ENCODE results near the gene TMEFF2. TPM values are rescaled to one million over a fixed set of nuclear protein-coding genes. Genes with fewer than 3 reads are reported as not detected.

TMEFF2 gene
- total RNA-seq, 1 experiment from 2014 or later: 2.2 TPM

DNA sequence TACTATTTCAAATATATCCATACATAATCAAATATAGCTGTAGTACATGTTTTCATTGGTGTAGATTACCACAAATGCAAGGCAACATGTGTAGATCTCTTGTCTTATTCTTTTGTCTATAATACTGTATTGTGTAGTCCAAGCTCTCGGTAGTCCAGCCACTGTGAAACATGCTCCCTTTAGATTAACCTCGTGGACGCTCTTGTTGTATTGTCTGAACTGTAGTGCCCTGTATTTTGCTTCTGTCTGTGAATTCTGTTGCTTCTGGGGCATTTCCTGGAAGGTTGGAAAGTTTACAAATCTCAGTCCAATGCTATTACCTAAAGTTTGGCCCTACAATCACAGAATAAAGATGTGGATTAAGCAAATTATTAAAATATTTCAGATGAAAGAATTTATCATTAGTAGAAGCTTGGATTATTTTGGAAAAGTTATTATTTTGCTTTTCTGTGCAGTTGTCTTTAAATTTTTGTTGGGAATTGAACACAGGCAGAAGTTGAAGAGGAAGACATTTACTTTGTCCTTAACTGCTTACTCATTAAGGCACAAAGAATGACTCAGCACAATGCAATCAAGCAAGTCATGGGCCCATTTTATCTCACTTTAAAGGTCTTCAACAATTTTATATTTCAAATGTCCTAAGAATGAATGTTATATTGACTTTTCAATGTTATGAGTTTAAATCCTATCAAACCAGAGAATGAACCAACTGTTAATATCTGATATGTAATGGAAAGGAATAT is 244.4 kb downstream of the TMEFF2 start:
- Histone ChIP-seq H3K4me3 (no peak overlapping the region), H3K27me3 (no peaks in the 10 kb centered on the region), H3K9me3 (no peaks in the 10 kb centered on the region), H3K36me3 (no peaks in the 10 kb centered on the region)
- no peak for DNase-seq

GRCh38 chr2:191947235-191947634 is 247.5 kb downstream of the TMEFF2 start:
- Histone ChIP-seq H3K36me3 (no peaks in the 10 kb centered on the region), H3K4me3 (no peak overlapping the region), H3K27me3 (no peaks in the 10 kb centered on the region), H3K9me3 (no peaks in the 10 kb centered on the region)
- no peak for DNase-seq

DNA sequence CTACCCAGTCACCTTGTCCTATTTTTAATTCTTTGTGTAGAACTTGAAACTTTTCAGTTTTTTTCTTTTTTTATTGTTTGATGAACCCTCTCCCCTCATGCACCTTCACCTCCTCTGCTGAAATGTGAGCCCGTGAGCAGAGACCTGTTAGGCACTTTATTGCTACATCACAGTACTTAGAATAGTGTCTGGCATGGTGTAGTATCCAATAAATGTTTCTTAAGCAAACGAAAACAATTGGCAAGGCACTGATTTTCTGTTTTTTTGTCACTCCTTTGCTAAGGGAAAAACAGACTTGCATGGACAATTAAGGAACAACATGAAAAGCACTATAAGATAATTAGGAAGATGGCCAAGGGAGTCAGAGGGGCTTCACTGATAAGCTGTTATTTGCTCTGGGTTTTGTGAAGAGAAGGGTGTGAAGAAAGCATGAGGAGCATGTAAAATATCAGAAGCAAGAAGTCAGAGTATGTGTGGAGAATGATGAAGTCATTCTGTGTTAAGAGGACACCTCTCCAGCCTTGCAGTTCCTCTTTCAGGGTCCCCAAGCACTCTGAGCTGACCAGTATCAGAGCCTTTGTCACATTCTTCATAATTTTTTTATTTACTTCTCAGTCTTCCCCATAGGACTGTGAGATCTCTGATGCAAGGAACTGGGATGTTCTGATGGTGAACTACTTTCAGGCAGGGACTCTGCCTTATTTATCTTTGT is 248.1 kb downstream of the TMEFF2 start:
- no peak overlapping the region for H3K4me3 ChIP-seq

DNA sequence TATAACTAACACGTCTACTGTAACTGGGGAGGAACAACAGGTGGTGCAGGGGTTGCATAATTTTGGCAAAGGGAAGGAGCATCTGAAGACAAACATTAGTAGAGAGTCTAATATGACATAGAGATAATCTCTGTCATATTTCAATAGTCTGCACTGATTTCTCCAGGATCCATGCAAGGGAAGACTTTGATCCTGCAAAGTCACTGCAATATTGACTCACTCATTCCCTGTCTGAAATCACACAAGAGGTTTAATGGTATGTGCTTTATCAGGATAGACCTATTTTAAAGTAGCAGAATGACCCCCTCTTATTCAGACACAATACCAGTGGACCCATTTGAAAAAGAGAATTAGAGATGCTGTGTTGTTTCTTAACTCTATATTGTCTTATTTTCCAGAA is 249.1 kb downstream of the TMEFF2 start:
- Histone ChIP-seq H3K4me3 (no peak overlapping the region), H3K9me3 (no peaks in the 10 kb centered on the region), H3K27me3 (no peaks in the 10 kb centered on the region), H3K36me3 (no peaks in the 10 kb centered on the region)
- DNase-seq: no peak

More for the DNA sequence above, 248.1 kb downstream of the TMEFF2 start:
- no peaks in the 10 kb centered on the region for H3K36me3 ChIP-seq
- no peak for DNase-seq
- no peaks in the 10 kb centered on the region for H3K9me3 ChIP-seq
- no peaks in the 10 kb centered on the region for H3K27me3 ChIP-seq

- H3K36me3 ChIP-seq: no peaks in the 10 kb centered on the region
- H3K4me3 ChIP-seq: no peak overlapping the region
- no peaks in the 10 kb centered on the region for H3K27me3 ChIP-seq
- no peaks in the 10 kb centered on the region for H3K9me3 ChIP-seq
- peak; percentile 25 for DNase-seq
These were observed 252.0 kb downstream of the TMEFF2 start for GRCh38 chr2:191942739-191943103.

- no peaks in the 10 kb centered on the region for H3K27me3 ChIP-seq
- DNase-seq: no peak
- H3K36me3 ChIP-seq: no peaks in the 10 kb centered on the region
- H3K9me3 ChIP-seq: no peaks in the 10 kb centered on the region
- H3K4me3 ChIP-seq: no peak overlapping the region
These were observed 252.5 kb downstream of the TMEFF2 start for GRCh38 chr2:191942090-191942738.

- Histone ChIP-seq H3K36me3 (no peaks in the 10 kb centered on the region), H3K9me3 (no peaks in the 10 kb centered on the region), H3K27me3 (no peaks in the 10 kb centered on the region), H3K4me3 (no peak overlapping the region)
- no peak for DNase-seq
These were observed 253.3 kb downstream of the TMEFF2 start for GRCh38 chr2:191941376-191941929.

- no peaks in the 10 kb centered on the region for H3K36me3 ChIP-seq
- no peak for DNase-seq
- no peaks in the 10 kb centered on the region for H3K27me3 ChIP-seq
- no peak overlapping the region for H3K4me3 ChIP-seq
- H3K9me3 ChIP-seq: no peaks in the 10 kb centered on the region
These were observed 256.0 kb downstream of the TMEFF2 start for GRCh38 chr2:191938779-191939178.

GRCh38 chr2:191936882-191937405 is 257.8 kb downstream of the TMEFF2 start:
- no peak for DNase-seq
- Histone ChIP-seq H3K9me3 (no peaks in the 10 kb centered on the region), H3K36me3 (no peaks in the 10 kb centered on the region), H3K4me3 (no peak overlapping the region), H3K27me3 (no peaks in the 10 kb centered on the region)

DNA sequence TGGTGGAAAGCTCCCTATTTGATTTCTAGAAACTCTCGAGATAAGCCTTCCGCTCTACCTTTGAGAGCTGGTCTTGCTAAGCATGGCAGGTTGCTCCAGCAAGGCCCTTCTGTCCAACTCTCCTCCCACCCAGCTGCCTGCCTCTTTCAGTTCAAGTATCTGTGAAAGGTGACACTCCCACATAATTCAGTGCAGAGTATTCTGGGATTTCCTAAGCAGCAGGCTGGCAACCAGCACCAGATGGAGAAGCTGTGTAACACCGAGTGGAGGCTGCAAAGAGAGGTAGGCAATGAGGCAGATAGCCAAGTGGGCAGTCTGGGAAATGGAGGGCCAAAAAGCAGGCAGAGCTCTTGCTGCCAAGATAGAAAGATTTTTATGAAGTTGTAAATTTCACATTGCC is 259.5 kb downstream of the TMEFF2 start:
- no peak for DNase-seq
- Histone ChIP-seq H3K27me3 (no peaks in the 10 kb centered on the region), H3K36me3 (no peaks in the 10 kb centered on the region), H3K4me3 (no peak overlapping the region), H3K9me3 (no peaks in the 10 kb centered on the region)

DNA sequence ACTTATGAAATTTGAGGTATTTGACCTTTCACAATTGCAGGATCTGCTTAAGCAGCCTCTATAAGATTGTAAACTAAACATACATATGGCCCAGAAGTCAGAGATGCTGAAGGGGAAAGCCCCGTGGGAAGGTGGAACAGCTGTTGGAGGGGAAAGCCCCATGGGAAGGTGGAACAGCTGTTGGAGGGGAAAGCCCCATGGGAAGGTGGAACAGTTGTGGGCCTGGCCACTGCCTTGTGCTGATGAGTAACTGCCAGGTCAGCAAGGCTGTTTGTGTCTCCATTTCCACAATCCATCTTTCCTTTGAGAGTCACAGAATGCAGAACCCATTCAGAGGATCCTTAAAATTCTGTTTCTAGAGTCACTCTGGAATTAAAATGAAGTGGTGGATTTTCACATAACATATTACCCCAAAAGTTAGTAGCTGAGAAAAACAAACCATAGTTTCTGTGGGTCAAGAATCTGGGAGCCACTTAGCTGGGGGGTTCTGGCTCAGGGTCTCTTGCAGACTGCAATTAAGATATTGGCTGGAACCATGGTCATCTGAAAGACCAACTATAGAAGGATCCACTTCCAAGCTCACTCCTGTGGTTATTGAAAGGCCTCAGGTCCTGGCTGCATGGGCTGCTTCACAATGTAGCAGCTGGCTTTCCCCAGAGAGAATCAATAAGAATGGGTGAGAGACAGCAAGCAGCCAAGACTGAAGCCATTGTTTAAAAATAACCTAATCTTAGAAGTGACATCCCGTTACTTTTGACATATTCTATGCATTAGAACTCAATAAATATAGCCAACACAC is 261.2 kb downstream of the TMEFF2 start:
- H3K9me3 ChIP-seq: no peaks in the 10 kb centered on the region
- H3K36me3 ChIP-seq: no peaks in the 10 kb centered on the region
- no peaks in the 10 kb centered on the region for H3K27me3 ChIP-seq
- DNase-seq: no peak
- H3K4me3 ChIP-seq: no peak overlapping the region

- Histone ChIP-seq H3K9me3 (no peaks in the 10 kb centered on the region), H3K4me3 (no peak overlapping the region), H3K27me3 (no peaks in the 10 kb centered on the region), H3K36me3 (no peaks in the 10 kb centered on the region)
- no peak for DNase-seq
These were observed 262.4 kb downstream of the TMEFF2 start for GRCh38 chr2:191932286-191932685.

GRCh38 chr2:191931329-191931728 is 263.4 kb downstream of the TMEFF2 start:
- DNase-seq: no peak
- H3K4me3 ChIP-seq: no peak overlapping the region
- H3K9me3 ChIP-seq: no peaks in the 10 kb centered on the region
- H3K27me3 ChIP-seq: no peaks in the 10 kb centered on the region
- H3K36me3 ChIP-seq: no peaks in the 10 kb centered on the region

- DNase-seq: no peak
- H3K36me3 ChIP-seq: no peaks in the 10 kb centered on the region
- no peak overlapping the region for H3K4me3 ChIP-seq
- no peaks in the 10 kb centered on the region for H3K27me3 ChIP-seq
- no peaks in the 10 kb centered on the region for H3K9me3 ChIP-seq
These were observed 264.5 kb downstream of the TMEFF2 start for GRCh38 chr2:191930205-191930604.

DNA sequence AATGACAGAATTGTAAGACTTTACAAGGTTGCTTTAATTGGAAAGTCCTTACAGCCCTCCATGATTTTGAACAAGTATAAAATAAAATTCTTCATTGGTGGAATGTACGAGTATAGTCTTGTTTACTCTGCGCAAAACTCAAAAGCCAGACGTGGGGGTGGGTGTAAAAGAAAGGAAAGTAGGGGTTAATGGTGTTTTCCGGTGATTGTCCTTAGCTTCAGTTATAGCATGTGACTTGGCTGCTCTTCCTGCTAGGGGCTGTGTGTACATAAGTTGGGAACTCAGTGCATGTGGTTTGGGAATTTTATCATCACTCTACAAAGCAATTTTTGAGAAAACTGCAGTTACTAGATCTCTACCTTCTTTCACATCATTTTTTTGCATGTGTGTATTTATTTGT is 265.4 kb downstream of the TMEFF2 start:
- no peak overlapping the region for H3K4me3 ChIP-seq
- no peaks in the 10 kb centered on the region for H3K27me3 ChIP-seq

GRCh38 chr2:191927991-191928390 is 266.7 kb downstream of the TMEFF2 start:
- Histone ChIP-seq H3K4me3 (no peak overlapping the region), H3K36me3 (no peaks in the 10 kb centered on the region), H3K9me3 (no peaks in the 10 kb centered on the region), H3K27me3 (no peaks in the 10 kb centered on the region)
- DNase-seq: no peak

More for the DNA sequence above, 265.4 kb downstream of the TMEFF2 start:
- no peak for DNase-seq
- H3K36me3 ChIP-seq: no peaks in the 10 kb centered on the region
- H3K9me3 ChIP-seq: no peaks in the 10 kb centered on the region
